ENCODE data around the gene WFDC5.
"Not testable (repeated sequence)": the region's sequence is repeated elsewhere in the genome, so short reads cannot be mapped to it uniquely, and the experiment has no call there.

WFDC5 gene, protein sequence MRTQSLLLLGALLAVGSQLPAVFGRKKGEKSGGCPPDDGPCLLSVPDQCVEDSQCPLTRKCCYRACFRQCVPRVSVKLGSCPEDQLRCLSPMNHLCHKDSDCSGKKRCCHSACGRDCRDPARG

GRCh38 chr20:45114465-45115385, at the start of gene WFDC5:
WFDC5 (minus strand) TSS chr20:45115174; CDS start chr20:45115083, 91 bp downstream.
- DNase-seq: peak; percentile 27
- peak; percentile 54 for ATAC-seq

DNA sequence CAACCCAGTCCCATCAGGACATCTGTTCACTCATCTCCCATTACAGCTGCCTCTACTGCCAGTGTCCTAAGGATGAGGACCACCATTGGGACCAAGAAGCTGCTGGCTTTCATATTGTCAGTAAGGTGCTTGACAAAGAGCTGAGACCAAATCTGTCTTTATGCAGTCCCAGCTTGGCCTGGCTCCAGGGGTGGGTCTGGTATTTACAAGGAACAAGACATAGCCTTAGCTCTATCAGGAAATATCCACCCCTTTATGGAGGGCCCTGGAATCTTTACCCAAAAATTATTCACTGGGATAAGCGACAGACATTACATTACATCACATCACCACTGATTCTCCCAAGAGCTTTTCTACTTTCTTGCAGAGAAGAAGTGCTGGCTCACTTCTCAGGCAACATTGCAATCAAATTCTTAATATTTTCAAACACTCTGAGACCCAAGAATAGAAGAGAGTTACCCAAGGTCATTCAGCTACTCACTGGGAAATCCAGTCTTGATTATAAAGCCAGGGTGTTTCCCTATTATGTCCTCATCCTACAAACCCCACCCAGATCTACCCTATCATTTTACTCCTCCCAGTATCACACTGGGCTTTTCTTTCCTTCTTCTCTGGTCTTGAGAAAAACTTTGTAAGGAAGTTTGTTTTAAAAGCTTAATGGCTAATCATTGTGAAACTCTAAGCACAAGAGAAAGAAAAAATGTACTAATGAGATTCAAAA, 48.3 kb upstream of the WFDC5 start:
- ATAC-seq: no peak
- DNase-seq: no peak

DNA sequence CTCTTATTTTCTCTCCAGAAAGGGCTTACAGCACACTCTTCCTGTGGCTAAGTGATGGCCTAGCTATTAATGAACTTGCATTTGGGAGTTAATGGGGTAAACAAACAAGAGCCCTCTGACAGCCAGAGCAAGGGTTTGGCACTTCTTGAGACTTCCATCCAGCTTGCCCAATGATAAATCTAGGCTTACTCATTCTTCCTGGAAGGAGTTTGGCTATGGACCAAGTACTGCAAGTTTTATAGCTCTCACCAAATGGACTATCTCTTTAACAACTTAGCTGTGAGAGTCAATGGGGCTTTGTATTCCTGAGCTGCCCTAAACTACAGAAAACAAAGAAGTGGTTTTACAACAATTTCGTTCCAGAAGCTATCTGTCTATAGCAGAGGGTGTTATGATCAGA, 43.0 kb upstream of the WFDC5 start:
- DNase-seq (no peak), ATAC-seq (no peak)

DNA sequence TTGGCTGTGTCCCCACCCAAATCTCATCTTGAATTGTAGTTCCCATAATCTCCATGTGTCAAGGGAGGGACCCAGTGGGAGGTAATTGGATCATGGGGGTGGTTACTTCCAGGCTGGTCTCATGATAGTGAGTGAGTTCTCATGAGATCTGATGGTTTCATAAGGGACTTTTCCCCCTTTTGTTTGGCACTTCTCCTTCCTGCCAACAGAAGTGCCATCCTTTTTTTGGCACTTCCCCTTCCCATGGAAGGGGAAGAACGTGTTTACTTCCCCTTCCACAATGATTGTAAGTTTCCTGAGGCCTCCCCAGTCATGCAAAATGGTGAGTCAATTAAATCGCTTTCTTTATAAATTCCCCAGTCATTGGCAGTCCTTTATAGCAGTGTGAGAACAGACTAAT, 41.7 kb upstream of the WFDC5 start:
- ATAC-seq (no peak), DNase-seq (no peak)

GRCh38 chr20:45154794-45155193, 39.8 kb upstream of the WFDC5 start:
- not testable (repeated sequence) for DNase-seq, ATAC-seq

DNA sequence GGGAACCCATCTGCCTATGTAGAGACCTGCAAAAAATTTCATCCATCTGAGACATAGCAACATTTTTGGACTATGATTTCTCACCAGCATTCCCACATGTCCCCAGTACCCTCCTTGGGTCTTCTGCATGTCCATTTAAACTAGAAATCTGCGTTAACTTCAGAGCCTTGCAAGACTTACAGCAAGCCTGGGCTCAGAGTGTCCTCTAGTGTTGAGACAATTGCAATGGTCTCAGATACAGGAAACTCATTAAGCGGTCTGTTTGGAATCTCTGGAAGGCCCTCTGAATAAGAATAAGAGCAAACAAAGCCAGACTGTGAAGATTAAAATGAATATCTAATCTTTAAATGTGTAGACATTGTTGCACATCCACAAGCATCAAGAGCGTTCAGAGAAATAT, 39.2 kb upstream of the WFDC5 start:
- ATAC-seq: no peak
- no peak for DNase-seq

DNA sequence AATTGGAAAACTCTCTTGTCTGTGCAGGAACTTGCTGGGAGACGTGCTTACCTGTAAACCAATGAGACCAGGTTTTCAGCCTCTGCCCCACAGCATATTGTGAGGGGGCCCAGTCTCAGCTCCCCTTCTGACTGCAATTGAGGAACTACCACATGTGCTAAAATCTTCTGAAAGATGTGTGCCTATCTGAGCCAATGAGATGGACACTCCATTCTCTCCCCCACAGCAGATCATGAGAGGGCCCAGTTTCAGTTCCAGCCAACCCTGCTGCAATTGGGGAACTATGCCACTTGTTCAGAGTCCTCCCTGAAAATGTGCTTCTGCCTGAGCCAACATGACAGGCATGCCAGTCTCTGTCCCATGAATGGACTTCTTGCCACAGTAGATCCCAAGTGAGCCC, 38.8 kb upstream of the WFDC5 start:
- DNase-seq (no peak), ATAC-seq (no peak)

- DNase-seq: no peak
- no peak for ATAC-seq
Observed at GRCh38 chr20:45153147-45153546, 38.2 kb upstream of the WFDC5 start.

DNA sequence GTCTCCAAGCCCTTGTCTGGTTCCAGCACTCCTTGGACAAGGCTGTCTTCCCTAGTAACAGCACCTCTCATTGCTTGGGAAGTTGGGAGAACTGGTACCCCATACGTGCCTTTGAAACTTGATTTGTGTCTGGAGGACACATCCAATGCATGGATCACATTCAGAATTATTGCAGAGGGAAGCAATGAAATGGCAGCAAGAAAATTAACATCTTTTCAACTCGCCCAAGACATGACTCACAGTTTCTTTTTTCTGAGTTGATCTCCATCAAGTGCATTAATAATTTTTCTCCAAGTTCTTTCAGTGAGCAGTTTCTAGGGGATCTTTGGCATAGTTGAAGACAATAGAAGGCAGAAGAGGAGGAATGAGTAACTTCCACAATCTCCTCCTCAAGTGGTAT, 37.4 kb upstream of the WFDC5 start:
- ATAC-seq (no peak), DNase-seq (no peak)

DNA sequence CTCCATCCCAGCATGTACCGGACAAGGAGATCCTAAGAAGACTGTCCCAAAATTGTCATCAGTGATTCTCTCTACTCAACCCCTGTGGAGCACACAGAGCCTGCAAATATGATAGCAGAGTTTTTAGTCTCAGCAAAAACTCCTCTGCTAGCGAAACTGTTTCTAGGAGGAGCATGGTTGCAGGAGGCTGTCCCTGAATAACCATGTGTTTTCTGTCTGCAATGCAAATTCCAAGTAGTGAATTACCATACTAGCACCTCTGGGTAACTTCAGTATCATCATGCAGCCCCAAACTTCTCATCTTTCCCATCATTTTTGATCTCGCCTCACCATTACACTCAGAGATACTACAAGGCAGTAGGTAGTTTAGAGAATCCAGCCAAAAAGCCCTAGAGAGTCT, 34.1 kb upstream of the WFDC5 start:
- DNase-seq (no peak), ATAC-seq (no peak)

DNA sequence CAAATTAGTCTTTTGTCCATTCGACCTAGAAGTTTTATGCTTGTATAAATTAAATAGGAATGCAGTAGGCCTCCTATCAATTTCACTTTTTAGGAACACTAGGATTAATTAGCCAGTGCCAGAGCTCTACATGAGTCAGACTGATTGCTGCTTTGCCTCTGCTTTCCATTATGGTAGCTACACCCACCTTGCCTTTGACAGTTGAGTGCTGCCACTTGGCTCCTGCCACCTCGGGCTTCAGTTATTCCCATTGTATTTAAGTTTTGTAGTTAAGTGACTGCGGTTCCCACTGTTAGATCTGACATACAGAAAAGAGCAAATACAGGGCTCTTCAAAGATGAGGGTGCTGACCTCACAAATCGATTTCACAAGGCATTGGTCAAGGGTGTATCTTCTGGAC, 25.9 kb upstream of the WFDC5 start:
- DNase-seq (no peak), ATAC-seq (no peak)

- ATAC-seq: not testable (repeated sequence)
Observed at GRCh38 chr20:45139733-45140375, 24.9 kb upstream of the WFDC5 start.

GRCh38 chr20:45138561-45139300, 23.8 kb upstream of the WFDC5 start:
- DNase-seq: peak; percentile 89
- peak; percentile 66 for ATAC-seq

More at GRCh38 chr20:45139733-45140375, 24.9 kb upstream of the WFDC5 start:
- DNase-seq: not testable (repeated sequence)

DNA sequence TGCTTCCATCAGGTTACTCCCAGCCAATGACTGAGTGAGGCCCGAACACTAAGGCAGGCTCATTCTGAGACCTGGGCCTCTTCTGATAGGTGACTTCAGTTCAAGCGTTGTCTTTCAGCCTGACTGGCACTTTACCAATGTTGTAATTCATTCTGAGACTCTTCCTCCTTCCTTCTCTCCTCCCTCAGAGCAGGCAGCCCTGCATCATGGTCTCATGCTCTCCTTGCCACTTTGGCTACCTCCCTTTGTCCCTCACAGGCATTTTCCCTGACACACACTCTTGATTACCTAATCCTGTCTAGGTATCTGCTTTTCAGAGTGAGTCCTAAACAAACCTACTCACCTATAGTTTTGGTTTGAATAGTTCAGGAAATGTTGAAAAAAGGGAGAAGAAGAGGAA, 21.9 kb upstream of the WFDC5 start:
- ATAC-seq (no peak), DNase-seq (no peak)

- DNase-seq (no peak), ATAC-seq (no peak)
Observed at GRCh38 chr20:45128099-45128498, 13.1 kb upstream of the WFDC5 start.

DNA sequence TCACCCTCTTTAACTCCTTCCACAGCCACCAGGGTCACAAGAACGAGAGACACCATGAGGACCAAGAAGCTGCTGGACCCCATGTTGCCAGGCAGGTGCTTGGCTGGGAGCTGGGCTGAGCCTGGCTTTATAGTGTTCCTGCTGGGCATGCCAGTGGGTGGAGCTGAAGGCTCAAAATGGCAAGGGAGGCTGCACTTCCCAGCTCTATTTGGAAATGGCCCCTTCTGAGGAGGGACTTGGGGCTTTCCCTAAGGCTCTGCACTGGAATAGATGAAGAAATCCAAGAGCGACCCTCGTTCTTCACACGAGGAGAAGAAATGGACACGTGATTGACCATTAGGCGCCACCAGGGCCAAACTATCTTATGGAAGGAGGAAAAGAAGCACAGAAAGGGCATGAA, 9.4 kb upstream of the WFDC5 start, which contains the start of gene WFDC12:
Gene WFDC12 (minus strand): TSS at position 101 of the 400 bp plus-strand sequence. CDS start 18 bp downstream, at position 83.
- ATAC-seq (no peak), DNase-seq (no peak)

DNA sequence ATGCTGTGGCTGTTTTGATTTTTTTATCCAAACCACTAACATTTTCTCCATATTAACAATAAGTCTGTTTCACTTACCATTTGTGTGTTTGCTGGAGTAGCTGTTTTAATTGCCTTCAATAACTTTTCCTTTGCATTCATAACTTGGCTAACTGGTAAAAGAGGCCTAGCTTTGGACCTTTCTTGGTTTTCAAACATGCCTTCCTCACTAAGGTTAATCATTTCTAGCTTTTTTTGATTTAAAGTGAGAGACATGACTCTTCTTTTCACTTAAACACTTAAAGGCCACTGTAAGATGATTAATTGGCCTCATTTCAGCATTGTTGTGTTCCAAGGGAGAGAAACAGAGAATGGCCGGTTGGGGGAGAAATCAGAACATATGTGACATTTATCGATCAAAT, 6.4 kb upstream of the WFDC5 start:
- DNase-seq (no peak), ATAC-seq (no peak)

DNA sequence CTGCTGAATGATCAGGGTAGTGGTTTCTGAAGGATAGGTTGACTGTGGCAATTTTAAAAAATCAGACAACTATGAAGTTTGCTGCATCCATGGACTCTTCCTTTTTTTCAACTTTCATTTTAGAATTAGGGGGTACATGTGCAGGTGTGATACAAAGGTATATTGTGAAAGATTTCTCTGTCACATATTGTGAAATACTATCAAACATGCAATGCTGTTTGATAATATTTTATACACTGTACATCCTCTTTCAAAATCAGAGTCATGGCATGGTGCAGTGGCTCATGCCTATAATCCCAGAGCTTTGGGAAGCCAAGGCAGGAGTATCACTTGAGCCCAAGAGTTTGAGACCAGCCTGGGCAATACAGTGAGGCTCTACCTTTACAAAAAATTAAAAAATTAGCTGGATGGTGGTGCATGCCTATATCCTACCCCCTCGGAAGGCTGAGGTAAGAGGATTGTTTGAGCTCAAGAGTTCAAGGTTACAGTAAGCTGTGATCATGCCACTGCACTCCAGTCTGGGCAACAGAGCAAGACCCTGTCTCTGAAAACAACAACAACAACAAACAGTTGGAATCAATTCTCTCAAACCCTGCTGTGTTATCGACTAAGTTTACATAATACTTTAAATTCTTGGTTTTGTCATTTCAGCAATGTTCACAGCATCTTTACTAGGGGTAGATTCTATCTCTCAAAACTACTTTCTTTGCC, 4.7 kb upstream of the WFDC5 start:
- DNase-seq (no peak), ATAC-seq (no peak)

GRCh38 chr20:45118028-45118427, 3.1 kb upstream of the WFDC5 start:
- no peak for ATAC-seq
- DNase-seq: no peak

DNA sequence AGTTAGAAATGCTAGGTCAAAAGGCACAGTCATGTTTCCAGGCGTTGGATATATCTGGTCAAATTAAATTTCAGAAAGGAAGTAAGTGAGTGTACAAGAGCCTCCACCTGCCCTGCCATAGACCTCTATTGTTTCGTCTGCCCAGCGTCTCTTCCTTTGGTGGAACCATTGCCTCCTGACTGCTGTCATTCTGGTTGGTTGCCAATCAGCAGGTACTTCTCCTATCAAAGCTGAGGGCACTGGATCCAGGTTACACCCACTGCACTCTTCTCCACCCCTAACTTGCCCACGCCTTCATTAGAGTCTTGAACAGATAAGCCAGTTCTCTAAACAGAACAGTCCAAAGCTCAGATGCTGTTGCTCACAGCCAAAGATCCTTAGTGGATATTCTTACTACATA, 2.6 kb upstream of the WFDC5 start:
- DNase-seq (no peak), ATAC-seq (no peak)

- no peak for DNase-seq
- ATAC-seq: no peak
Observed at GRCh38 chr20:45115829-45116228, 855 bp upstream of the WFDC5 start.

All from stimulated activated naive CD8-positive, alpha-beta T cell treated with anti-CD3 and anti-CD28 coated beads, Interleukin-15, Interleukin-2, amounts not matched to agents 100 U/mL and 50 U/mL, for 24 hours (primary cell).